ENCODE measurements around the gene GPATCH2L.

Gene GPATCH2L

DNA sequence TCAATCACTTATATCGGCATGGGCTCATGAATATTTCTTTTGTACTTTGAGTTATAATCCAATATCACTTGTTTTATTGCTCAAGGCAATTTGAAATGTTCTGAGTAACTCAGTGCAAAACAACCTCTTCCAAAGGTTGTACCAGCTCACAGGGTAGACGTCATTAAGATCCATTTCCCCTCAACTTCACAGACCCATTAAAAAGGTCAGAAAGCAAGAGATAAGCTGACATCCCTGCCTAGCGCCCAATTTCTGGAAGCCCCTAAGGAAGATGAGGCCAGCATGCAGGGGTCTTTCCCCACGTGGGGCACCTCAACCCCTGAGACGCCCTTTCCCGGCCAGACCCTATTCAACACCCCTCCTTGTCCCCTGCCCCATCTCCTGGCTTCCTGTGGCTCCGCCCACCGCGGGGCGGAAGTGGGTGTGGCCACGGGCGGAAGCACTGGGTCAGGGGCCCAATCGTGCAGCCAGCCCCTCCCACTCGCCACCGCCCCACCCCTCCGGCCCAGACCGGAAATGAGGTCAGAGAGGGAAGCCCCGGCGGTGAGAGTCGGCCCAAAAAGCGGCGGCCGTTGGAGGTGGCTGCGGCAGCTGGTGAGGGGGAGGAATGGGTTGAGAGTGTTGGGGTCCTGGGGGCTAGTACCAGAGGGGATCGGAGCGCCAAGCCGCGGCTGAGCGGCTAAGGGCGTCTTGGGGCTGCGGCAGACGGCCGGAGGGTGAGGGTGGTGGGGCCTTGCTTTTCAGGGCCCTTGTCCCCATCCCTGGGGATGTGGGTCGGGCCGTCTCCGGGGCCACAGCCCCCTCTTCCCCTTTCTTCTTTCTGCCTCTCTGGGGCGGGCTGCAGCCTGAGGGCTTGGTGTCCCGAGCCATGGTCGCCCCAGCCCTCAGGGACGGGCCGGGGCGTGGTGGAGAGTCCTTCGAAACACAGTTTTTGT lies at the start of gene GPATCH2L:
GPATCH2L (plus strand) TSS at position 525 of the 935 bp plus-strand sequence. CDS start 2,442 bp downstream, outside the sequence.
- Mint-ChIP-seq H3K27me3 (no peaks in the 10 kb centered on the region), H3K4me3 (peak within 1 kb of the TSS; percentile 99), H3K36me3 (peaks cover 15% of the 10 kb centered on the region), H3K27ac (peak within 1 kb of the TSS; percentile 99), H3K9me3 (no peaks in the 10 kb centered on the region), H3K4me1 (peaks cover 53% of the 10 kb centered on the region)

DNA sequence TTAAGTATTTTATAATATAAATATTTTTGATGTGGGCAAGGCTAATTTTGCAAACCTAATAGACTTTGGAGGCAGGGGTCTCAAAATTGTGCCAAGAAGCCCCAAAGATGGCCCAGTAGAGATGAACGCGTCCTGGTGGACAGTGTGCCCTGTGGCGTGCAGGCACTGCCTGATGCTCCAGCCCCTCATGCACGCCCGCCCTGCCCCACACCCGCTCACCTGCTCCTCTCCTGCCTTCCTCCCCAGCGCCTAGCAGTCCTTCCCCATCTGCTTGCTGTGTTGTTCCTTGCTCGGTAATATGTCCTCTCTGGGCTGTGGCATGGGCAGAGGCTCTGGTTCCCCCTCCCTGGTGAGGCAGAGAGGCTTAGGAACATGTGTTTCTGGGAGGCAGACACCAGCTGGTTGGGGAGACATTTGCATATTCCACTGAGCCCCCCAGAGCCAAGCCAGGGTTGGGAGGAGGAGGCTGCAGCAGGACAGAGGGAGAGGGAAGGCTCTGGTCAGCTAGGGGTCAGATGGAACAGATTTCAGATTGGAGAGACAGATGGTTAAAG lies 46.8 kb upstream of the GPATCH2L start:
- Mint-ChIP-seq H3K36me3 (no peaks in the 10 kb centered on the region), H3K9me3 (peaks cover 7% of the 10 kb centered on the region), H3K27me3 (peaks cover 8% of the 10 kb centered on the region), H3K27ac (no peak overlapping the region), H3K4me3 (no peak overlapping the region), H3K4me1 (no peaks in the 10 kb centered on the region)

- H3K4me1 Mint-ChIP-seq = no peaks in the 10 kb centered on the region
- H3K36me3 Mint-ChIP-seq = no peaks in the 10 kb centered on the region
- H3K27ac Mint-ChIP-seq = no peak overlapping the region
- peaks cover 7% of the 10 kb centered on the region for H3K9me3 Mint-ChIP-seq
- H3K4me3 Mint-ChIP-seq = no peak overlapping the region
- peaks cover 7% of the 10 kb centered on the region for H3K27me3 Mint-ChIP-seq
Observed at GRCh38 chr14:76106188-76106587, 45.5 kb upstream of the GPATCH2L start.

DNA sequence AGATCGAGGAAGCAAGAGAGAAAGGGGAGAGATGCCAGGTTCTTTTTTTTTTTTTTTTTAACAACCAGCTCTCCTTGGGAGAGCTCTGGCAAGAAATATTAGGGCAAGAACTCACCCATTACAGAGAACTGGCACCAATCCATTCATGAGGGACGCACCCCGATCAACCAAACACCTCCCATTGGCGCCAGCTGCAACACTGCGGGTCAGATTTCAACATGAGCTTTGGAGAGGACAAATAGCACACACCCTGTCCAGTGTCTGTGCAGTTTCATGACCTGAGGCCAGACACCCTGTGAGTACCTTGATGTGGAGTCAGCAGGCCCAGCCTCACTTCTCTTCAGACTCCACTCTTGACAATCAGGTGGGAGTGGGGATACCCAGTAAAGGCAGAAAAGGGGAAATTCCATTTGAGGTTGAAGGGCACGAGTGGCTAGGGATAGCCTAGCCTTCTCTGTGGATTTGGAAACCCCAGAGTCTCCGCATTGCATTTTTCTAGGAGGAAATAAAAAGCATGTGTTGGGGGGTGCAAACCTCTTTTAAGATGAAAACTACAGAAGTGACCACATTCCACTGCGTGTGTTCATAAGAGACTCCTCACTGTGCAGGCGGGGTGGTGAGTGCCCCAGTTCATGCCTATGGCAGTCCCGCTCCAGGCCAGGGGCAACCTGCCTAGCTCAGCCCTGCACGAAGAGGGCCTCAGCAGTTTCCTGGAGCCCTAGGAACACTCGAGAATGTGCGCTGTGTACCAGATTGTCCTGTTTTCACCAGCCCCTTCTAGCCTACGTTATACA lies 42.4 kb upstream of the GPATCH2L start:
- no peak overlapping the region for H3K4me3 Mint-ChIP-seq
- H3K9me3 Mint-ChIP-seq = peaks cover 7% of the 10 kb centered on the region
- H3K36me3 Mint-ChIP-seq = no peaks in the 10 kb centered on the region
- no peaks in the 10 kb centered on the region for H3K4me1 Mint-ChIP-seq
- H3K27ac Mint-ChIP-seq = no peak overlapping the region
- H3K27me3 Mint-ChIP-seq = peaks cover 5% of the 10 kb centered on the region

GRCh38 chr14:76112889-76113624 lies 38.7 kb upstream of the GPATCH2L start:
- H3K36me3 Mint-ChIP-seq = no peaks in the 10 kb centered on the region
- no peak overlapping the region for H3K4me3 Mint-ChIP-seq
- H3K27me3 Mint-ChIP-seq = peaks cover 5% of the 10 kb centered on the region
- H3K4me1 Mint-ChIP-seq = no peaks in the 10 kb centered on the region
- H3K27ac Mint-ChIP-seq = no peak overlapping the region
- peaks cover 7% of the 10 kb centered on the region for H3K9me3 Mint-ChIP-seq

- H3K36me3 Mint-ChIP-seq = no peaks in the 10 kb centered on the region
- peaks cover 2% of the 10 kb centered on the region for H3K9me3 Mint-ChIP-seq
- H3K4me1 Mint-ChIP-seq = no peaks in the 10 kb centered on the region
- H3K4me3 Mint-ChIP-seq = no peak overlapping the region
- peak overlapping the region; percentile 23 for H3K27ac Mint-ChIP-seq
- H3K27me3 Mint-ChIP-seq = peaks cover 5% of the 10 kb centered on the region
Observed at GRCh38 chr14:76113691-76114090, 38.0 kb upstream of the GPATCH2L start.

- H3K4me1 Mint-ChIP-seq = no peaks in the 10 kb centered on the region
- peaks cover 5% of the 10 kb centered on the region for H3K27me3 Mint-ChIP-seq
- H3K27ac Mint-ChIP-seq = no peak overlapping the region
- no peaks in the 10 kb centered on the region for H3K9me3 Mint-ChIP-seq
- no peaks in the 10 kb centered on the region for H3K36me3 Mint-ChIP-seq
- H3K4me3 Mint-ChIP-seq = no peak overlapping the region
Observed at GRCh38 chr14:76115010-76115422, 36.7 kb upstream of the GPATCH2L start.

GRCh38 chr14:76117789-76118484 lies 33.8 kb upstream of the GPATCH2L start:
- Mint-ChIP-seq H3K9me3 (no peaks in the 10 kb centered on the region), H3K4me1 (no peaks in the 10 kb centered on the region), H3K36me3 (no peaks in the 10 kb centered on the region), H3K27me3 (peaks cover 4% of the 10 kb centered on the region), H3K27ac (no peak overlapping the region), H3K4me3 (no peak overlapping the region)

DNA sequence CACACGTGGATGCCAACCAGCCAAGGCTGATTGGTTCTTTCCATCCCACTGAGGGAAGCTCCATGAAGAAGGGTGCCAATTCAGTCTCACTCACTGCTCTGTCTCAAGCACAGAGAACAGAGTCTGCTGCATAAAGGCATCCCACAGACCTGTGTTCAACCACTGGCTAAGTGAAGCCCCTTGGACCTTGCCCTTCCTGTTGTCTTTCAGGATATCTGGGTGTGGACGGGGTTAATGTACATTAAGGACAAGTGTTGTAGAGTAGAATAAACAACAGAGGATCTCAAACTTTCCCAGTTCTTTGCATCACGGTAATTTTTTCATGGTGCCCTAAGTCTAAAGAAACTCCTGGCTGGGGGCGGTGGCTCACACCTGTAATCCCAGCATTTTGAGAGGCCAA lies 33.1 kb upstream of the GPATCH2L start:
- no peak overlapping the region for H3K27ac Mint-ChIP-seq
- no peaks in the 10 kb centered on the region for H3K9me3 Mint-ChIP-seq
- H3K4me1 Mint-ChIP-seq = no peaks in the 10 kb centered on the region
- peaks cover 4% of the 10 kb centered on the region for H3K27me3 Mint-ChIP-seq
- H3K4me3 Mint-ChIP-seq = no peak overlapping the region
- no peaks in the 10 kb centered on the region for H3K36me3 Mint-ChIP-seq

- no peaks in the 10 kb centered on the region for H3K9me3 Mint-ChIP-seq
Observed at GRCh38 chr14:76121089-76121748, 30.5 kb upstream of the GPATCH2L start.

GRCh38 chr14:76123426-76124225 lies 28.1 kb upstream of the GPATCH2L start:
- peaks cover 12% of the 10 kb centered on the region for H3K27me3 Mint-ChIP-seq
- peaks cover 4% of the 10 kb centered on the region for H3K9me3 Mint-ChIP-seq
- H3K4me1 Mint-ChIP-seq = no peaks in the 10 kb centered on the region
- H3K36me3 Mint-ChIP-seq = no peaks in the 10 kb centered on the region
- H3K27ac Mint-ChIP-seq = no peak overlapping the region
- no peak overlapping the region for H3K4me3 Mint-ChIP-seq

More at GRCh38 chr14:76121089-76121748, 30.5 kb upstream of the GPATCH2L start:
- no peak overlapping the region for H3K27ac Mint-ChIP-seq
- no peaks in the 10 kb centered on the region for H3K27me3 Mint-ChIP-seq
- no peaks in the 10 kb centered on the region for H3K4me1 Mint-ChIP-seq
- no peak overlapping the region for H3K4me3 Mint-ChIP-seq
- no peaks in the 10 kb centered on the region for H3K36me3 Mint-ChIP-seq

DNA sequence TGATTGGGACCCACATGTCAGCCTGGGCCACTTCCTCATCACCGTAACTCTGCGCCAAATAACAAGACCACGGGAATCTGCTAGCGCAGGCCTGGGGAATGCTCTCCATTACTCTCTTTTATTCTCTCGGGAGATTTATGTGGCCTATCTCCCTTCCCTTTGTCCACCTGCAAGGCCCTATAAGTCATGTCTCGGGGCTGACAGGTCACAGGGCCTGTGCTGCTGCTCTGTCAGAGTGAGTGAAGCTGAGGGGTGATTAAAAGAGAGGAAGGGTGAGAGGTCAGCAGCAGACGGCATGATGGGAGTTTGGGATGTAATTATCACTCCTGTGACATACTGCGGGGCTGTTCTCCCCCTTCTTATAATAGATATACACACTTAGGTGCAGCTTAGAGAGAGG lies 26.2 kb upstream of the GPATCH2L start:
- H3K4me1 Mint-ChIP-seq = no peaks in the 10 kb centered on the region
- peaks cover 16% of the 10 kb centered on the region for H3K27me3 Mint-ChIP-seq
- no peaks in the 10 kb centered on the region for H3K36me3 Mint-ChIP-seq
- no peak overlapping the region for H3K4me3 Mint-ChIP-seq
- no peak overlapping the region for H3K27ac Mint-ChIP-seq
- peaks cover 4% of the 10 kb centered on the region for H3K9me3 Mint-ChIP-seq

DNA sequence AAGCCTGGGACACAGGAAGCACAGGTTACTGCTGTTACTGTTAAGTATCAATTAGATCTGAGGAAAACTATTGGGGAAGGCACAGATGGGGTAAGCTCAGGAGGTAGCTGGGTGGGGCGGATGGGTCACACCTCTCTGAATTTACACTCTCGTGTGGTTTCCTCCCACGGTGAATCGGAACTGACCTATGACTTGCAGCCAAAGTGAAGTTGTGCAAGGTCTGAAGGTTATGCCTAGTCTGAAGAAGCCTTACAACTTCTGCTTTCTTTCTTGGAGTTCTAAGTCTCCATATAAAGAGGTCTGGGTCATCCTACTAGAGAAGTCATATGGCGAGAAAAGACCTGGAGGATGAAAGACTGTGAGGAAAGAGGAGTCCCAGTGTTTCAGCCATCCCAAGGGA lies 25.6 kb upstream of the GPATCH2L start:
- H3K27ac Mint-ChIP-seq = no peak overlapping the region
- no peaks in the 10 kb centered on the region for H3K36me3 Mint-ChIP-seq
- peaks cover 22% of the 10 kb centered on the region for H3K27me3 Mint-ChIP-seq
- H3K4me1 Mint-ChIP-seq = no peaks in the 10 kb centered on the region
- H3K9me3 Mint-ChIP-seq = peaks cover 4% of the 10 kb centered on the region
- H3K4me3 Mint-ChIP-seq = no peak overlapping the region

All from activated naive CD4-positive, alpha-beta T cell treated with anti-CD3 and anti-CD28 coated beads, Interleukin-2, amount 50 U/mL, for 24 hours (primary cell).